ENCODE results near the gene DCAF11.
"Not testable (repeated sequence)": the region's sequence is repeated elsewhere in the genome, so short reads cannot be mapped to it uniquely, and the experiment has no call there.

The DCAF11 gene

DNA sequence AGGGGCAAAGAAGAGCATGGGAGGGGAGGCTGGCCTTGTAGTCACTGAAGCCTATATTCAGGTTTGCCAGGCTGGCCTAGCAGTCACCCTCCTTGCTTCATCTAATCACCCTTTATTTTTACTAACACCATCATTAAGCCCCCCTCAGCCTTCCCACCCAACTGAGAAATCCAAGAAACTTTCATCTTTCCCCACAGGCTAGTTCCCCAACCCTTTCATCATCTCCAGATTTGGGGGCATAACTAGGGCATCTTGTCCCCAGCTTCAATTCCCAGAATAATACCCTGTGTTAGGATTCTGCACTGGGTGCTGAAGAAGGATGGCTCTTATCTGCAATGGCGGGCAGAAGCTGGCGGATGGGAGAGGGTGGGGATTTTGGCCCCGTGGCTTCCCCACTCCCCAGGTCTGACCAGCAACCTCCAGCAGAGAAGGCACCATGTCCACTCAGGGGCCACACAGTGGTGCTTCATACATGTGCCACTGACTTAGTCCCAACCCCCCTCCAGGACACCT is 13.5 kb upstream of the DCAF11 start:
- Histone ChIP-seq H3K36me3 (ENCODE audit: insufficient read depth, low read length) (peaks cover 34% of the 10 kb centered on the region), H3K4me2 (ENCODE audit: low read length) (no peak overlapping the region), H3K27me3 (ENCODE audit: insufficient read depth, low read length) (no peaks in the 10 kb centered on the region), H3K9me2 (ENCODE audit: low read depth, low read length) (no peaks in the 10 kb centered on the region), H3K9me3 (ENCODE audit: low read length) (no peaks in the 10 kb centered on the region), H4K20me1 (ENCODE audit: insufficient read depth, low read length) (no peaks in the 10 kb centered on the region), H3F3A (ENCODE audit: insufficient read depth, low read length) (no peaks in the 10 kb centered on the region; the same call in 1 of the 2 replicates), H3K4me3 (ENCODE audit: low read depth, low read length, poor library complexity, severe bottlenecking) (no peak overlapping the region), H3K79me2 (ENCODE audit: insufficient read depth, low read length) (no peaks in the 10 kb centered on the region), H3K4me1 (ENCODE audit: insufficient read depth, low read length, severe bottlenecking) (no peaks in the 10 kb centered on the region), H2AFZ (ENCODE audit: low read length) (no peak overlapping the region), H3K9ac (ENCODE audit: low read length) (no peak overlapping the region), H3K27ac (ENCODE audit: low read depth, low read length, poor library complexity, severe bottlenecking) (no peak overlapping the region)
- no peak for TF ChIP-seq EZH2 (IDR thresholded peaks at IDR 0.05; ENCODE audit: borderline replicate concordance, low read length)
- TF ChIP-seq, protein P1, sequence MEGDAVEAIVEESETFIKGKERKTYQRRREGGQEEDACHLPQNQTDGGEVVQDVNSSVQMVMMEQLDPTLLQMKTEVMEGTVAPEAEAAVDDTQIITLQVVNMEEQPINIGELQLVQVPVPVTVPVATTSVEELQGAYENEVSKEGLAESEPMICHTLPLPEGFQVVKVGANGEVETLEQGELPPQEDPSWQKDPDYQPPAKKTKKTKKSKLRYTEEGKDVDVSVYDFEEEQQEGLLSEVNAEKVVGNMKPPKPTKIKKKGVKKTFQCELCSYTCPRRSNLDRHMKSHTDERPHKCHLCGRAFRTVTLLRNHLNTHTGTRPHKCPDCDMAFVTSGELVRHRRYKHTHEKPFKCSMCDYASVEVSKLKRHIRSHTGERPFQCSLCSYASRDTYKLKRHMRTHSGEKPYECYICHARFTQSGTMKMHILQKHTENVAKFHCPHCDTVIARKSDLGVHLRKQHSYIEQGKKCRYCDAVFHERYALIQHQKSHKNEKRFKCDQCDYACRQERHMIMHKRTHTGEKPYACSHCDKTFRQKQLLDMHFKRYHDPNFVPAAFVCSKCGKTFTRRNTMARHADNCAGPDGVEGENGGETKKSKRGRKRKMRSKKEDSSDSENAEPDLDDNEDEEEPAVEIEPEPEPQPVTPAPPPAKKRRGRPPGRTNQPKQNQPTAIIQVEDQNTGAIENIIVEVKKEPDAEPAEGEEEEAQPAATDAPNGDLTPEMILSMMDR (IDR thresholded peaks at IDR 0.05; ENCODE audit: low read length): no peak

DNA sequence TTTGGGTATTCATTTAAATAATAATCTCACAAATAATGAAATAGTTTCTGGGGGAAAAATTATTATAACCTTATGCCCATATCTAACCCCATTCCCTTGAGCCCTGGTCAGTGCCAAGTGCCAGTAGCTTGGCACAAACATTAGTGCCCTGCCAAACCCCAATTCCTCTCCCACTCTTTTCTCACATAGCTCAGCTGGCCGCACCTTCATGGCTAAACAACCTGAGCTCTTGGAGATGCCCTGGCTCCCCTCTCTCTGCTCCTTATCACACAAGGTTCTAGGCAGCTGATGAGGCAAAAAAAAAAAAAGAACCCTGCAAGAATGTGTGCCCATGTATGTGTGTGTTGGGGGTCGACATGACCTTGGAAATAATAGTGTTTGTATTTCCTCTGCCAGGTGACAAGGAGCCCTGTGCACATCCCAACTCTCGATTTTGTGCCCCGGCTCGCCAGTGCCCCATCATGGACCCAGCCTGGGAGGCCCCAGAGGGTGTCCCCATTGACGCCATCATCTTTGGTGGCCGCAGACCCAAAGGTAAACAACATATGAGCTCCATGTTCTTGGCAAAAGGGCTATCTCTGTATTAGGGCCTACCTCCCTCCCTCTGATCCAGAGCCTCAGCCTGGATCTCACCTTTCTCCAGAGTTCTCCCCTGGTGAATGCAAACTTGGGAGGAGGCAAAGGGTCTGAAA is 12.1 kb upstream of the DCAF11 start:
- H3K9me2 ChIP-seq (ENCODE audit: low read depth, low read length): no peaks in the 10 kb centered on the region
- no peak overlapping the region for H3K4me2 ChIP-seq (ENCODE audit: low read length)
- no peak overlapping the region for H3K9ac ChIP-seq (ENCODE audit: low read length)
- H3K79me2 ChIP-seq (ENCODE audit: insufficient read depth, low read length): no peaks in the 10 kb centered on the region
- no peaks in the 10 kb centered on the region for H3K27me3 ChIP-seq (ENCODE audit: insufficient read depth, low read length)
- no peaks in the 10 kb centered on the region for H3K9me3 ChIP-seq (ENCODE audit: low read length)
- H3K27ac ChIP-seq (ENCODE audit: low read depth, low read length, poor library complexity, severe bottlenecking): no peak overlapping the region
- H3F3A ChIP-seq (ENCODE audit: insufficient read depth, low read length): no peaks in the 10 kb centered on the region; the same call in 1 of the 2 replicates
- H4K20me1 ChIP-seq (ENCODE audit: insufficient read depth, low read length): no peaks in the 10 kb centered on the region
- no peak overlapping the region for H2AFZ ChIP-seq (ENCODE audit: low read length)
- no peak overlapping the region for H3K4me3 ChIP-seq (ENCODE audit: low read depth, low read length, poor library complexity, severe bottlenecking)
- H3K4me1 ChIP-seq (ENCODE audit: insufficient read depth, low read length, severe bottlenecking): no peaks in the 10 kb centered on the region
- TF ChIP-seq, protein P1 (IDR thresholded peaks at IDR 0.05; ENCODE audit: low read length): no peak
- TF ChIP-seq EZH2 (IDR thresholded peaks at IDR 0.05; ENCODE audit: borderline replicate concordance, low read length): no peak
- peaks cover 34% of the 10 kb centered on the region for H3K36me3 ChIP-seq (ENCODE audit: insufficient read depth, low read length)

DNA sequence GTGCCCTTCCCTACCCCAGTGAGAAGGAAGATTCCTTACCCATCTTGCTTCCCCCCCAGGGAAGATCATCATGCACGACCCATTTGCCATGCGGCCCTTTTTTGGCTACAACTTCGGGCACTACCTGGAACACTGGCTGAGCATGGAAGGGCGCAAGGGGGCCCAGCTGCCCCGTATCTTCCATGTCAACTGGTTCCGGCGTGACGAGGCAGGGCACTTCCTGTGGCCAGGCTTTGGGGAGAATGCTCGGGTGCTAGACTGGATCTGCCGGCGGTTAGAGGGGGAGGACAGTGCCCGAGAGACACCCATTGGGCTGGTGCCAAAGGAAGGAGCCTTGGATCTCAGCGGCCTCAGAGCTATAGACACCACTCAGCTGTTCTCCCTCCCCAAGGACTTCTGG is 11.1 kb upstream of the DCAF11 start:
- no peaks in the 10 kb centered on the region for H4K20me1 ChIP-seq (ENCODE audit: insufficient read depth, low read length)
- H3K4me2 ChIP-seq (ENCODE audit: low read length): no peak overlapping the region
- H3K4me1 ChIP-seq (ENCODE audit: insufficient read depth, low read length, severe bottlenecking): peaks cover under 1% of the 10 kb centered on the region
- peaks cover 34% of the 10 kb centered on the region for H3K36me3 ChIP-seq (ENCODE audit: insufficient read depth, low read length)
- no peak overlapping the region for H3K9ac ChIP-seq (ENCODE audit: low read length)
- H3K27me3 ChIP-seq (ENCODE audit: insufficient read depth, low read length): no peaks in the 10 kb centered on the region
- no peaks in the 10 kb centered on the region for H3K9me3 ChIP-seq (ENCODE audit: low read length)
- no peaks in the 10 kb centered on the region; the same call in 1 of the 2 replicates for H3F3A ChIP-seq (ENCODE audit: insufficient read depth, low read length)
- no peaks in the 10 kb centered on the region for H3K9me2 ChIP-seq (ENCODE audit: low read depth, low read length)
- no peak overlapping the region for H3K4me3 ChIP-seq (ENCODE audit: low read depth, low read length, poor library complexity, severe bottlenecking)
- TF ChIP-seq, protein P1 (IDR thresholded peaks at IDR 0.05; ENCODE audit: low read length): no peak
- TF ChIP-seq EZH2 (IDR thresholded peaks at IDR 0.05; ENCODE audit: borderline replicate concordance, low read length): no peak
- H2AFZ ChIP-seq (ENCODE audit: low read length): no peak overlapping the region
- H3K79me2 ChIP-seq (ENCODE audit: insufficient read depth, low read length): no peaks in the 10 kb centered on the region
- no peak overlapping the region for H3K27ac ChIP-seq (ENCODE audit: low read depth, low read length, poor library complexity, severe bottlenecking)

DNA sequence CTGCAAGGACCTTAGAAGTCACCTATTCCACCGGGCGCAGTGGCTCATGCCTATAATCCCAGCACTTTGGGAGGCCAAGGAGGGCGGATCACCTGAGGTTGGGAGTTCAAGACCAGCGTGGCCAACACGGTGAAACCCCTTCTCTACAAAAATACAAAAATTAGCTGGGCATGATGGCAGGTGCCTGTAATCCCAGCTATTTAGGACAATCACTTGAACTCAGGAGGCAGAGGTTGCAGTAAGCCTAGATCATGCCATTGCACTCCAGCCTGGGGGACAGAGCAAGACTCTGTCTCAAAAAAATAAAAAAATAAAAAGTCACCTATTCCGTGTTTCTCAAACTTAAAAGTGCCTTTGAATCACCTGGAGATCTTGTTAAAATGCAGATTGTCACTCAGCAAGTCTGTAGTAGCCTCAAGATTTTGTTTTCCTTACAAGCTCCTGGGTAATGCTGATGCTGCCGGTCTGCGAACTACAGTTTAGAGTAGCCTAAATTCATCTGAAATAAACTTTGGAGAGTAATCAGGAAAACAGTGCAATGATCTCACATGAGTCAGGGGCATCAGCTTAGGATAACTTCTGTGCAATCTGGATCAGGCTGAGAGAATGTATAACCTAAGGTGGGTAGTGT is 8.9 kb upstream of the DCAF11 start:
- not testable (repeated sequence) for H3K27ac ChIP-seq (ENCODE audit: low read depth, low read length, poor library complexity, severe bottlenecking); H3F3A ChIP-seq (ENCODE audit: insufficient read depth, low read length); H2AFZ ChIP-seq (ENCODE audit: low read length); H3K9ac ChIP-seq (ENCODE audit: low read length); H3K4me3 ChIP-seq (ENCODE audit: low read depth, low read length, poor library complexity, severe bottlenecking); H3K27me3 ChIP-seq (ENCODE audit: insufficient read depth, low read length); H3K4me2 ChIP-seq (ENCODE audit: low read length); H3K9me3 ChIP-seq (ENCODE audit: low read length); H3K9me2 ChIP-seq (ENCODE audit: low read depth, low read length); H3K79me2 ChIP-seq (ENCODE audit: insufficient read depth, low read length); H3K4me1 ChIP-seq (ENCODE audit: insufficient read depth, low read length, severe bottlenecking); H4K20me1 ChIP-seq (ENCODE audit: insufficient read depth, low read length)
- peaks cover 22% of the 10 kb centered on the region for H3K36me3 ChIP-seq (ENCODE audit: insufficient read depth, low read length)

All from OCI-LY1 (cell line).